Measurements from ENCODE around the gene OR4F6. TPM values are rescaled to one million over a fixed set of nuclear protein-coding genes. Genes with fewer than 3 reads are reported as not detected.

The OR4F6 gene, protein sequence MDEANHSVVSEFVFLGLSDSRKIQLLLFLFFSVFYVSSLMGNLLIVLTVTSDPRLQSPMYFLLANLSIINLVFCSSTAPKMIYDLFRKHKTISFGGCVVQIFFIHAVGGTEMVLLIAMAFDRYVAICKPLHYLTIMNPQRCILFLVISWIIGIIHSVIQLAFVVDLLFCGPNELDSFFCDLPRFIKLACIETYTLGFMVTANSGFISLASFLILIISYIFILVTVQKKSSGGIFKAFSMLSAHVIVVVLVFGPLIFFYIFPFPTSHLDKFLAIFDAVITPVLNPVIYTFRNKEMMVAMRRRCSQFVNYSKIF
- total RNA-seq, result not detected in 2 replicates

DNA sequence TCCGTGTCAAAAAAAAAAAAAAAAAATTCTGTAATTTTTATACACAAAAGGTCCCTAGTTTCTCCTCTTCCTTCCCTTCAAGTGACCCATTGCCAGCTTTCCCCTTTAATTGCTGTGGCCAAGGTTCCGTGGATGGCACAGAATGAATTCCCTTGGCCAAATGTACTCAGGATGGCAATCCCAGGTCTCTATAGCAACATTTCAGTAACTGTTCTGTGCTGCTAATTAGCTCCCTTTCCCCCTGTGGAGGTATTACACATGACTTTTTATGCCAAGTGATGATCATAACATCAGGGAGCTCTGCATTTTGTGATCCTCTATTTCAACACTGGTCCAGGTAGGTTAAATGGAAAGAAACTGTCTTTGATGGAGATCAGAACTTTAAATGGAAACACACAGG lies at the start of gene OR4F6:
Gene OR4F6 (plus strand): TSS at position 301 of the 400 bp plus-strand sequence. CDS start 2,211 bp downstream, outside the sequence.

DNA sequence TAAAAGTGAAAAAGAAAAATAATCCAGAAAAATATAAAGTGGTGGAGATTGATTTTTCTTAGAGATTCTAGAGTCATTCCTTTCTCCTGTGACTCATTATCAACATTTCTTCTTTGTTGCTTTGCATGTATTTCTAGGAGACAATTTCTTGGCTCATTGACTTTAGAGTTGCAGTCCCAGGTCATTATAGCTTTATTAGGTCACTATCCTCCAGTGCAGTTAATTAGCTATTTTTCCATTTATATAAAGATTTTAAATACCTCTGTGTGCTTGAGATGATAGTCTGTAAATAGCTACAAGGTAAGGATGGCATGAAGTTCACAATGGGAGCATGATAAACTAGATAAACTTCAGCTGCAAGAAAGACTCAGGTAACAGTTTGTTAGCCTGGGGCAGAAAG lies 8.6 kb downstream of the OR4F6 start, which contains the start of gene OR4F15:
Gene OR4F15 (plus strand): TSS at position 301 of the 400 bp plus-strand sequence. CDS start 5,985 bp downstream, outside the sequence.

Other genes starting within 250 kb of the OR4F6 start
- gene TM2D3, start 151.1 kb upstream of the OR4F6 start, total RNA-seq, result 15.4 and 21.3 TPM in 2 replicates
- 5.1 and 5.2 TPM in 2 replicates for gene TARS3, start 79.0 kb upstream of the OR4F6 start, total RNA-seq
- not detected in 2 replicates for gene OR4F15, start 8.7 kb downstream of the OR4F6 start, total RNA-seq

All from airway epithelial cell (primary cell).